Daoy (cell line): ENCODE results near the gene PLXDC1. TPM values are rescaled to one million over a fixed set of nuclear protein-coding genes. Genes with fewer than 3 reads are reported as not detected.

ENCODE experiments used
- DNase-seq: peaks from one replicate; pipeline ENCODE4 v3.0.0-alpha.2; 2015; ENCODE audit warnings: low read depth
- total RNA-seq: library from RNA; depleted of rRNA; stranded (reverse); fragments of >200 nt; shearing (Covaris generic); gene quantifications from 2 replicates; pipeline ENCODE4 v1.2.3, GENCODE V29; 2014

PLXDC1 gene
- total RNA-seq, 1 experiment from 2014 or later, result 0.11 TPM

DNA sequence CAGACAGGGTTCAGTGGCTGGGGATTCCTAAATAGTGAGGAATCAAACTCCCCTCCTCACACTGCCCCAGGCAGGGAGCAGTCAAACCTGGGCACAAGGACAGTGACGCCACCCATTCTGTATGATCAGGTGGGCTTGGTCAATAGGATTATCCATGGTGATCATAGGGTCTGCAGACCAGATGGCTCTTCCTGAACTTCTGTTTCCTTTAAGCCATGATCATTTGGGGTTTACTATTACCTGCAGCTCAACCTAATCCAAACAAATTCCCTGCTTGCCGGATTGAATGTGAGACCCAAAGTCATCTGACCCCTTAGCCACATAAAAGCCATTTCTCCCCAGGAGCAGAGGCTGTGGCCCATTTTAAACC is 54.3 kb downstream of the PLXDC1 start:
- DNase-seq, result no peak

DNA sequence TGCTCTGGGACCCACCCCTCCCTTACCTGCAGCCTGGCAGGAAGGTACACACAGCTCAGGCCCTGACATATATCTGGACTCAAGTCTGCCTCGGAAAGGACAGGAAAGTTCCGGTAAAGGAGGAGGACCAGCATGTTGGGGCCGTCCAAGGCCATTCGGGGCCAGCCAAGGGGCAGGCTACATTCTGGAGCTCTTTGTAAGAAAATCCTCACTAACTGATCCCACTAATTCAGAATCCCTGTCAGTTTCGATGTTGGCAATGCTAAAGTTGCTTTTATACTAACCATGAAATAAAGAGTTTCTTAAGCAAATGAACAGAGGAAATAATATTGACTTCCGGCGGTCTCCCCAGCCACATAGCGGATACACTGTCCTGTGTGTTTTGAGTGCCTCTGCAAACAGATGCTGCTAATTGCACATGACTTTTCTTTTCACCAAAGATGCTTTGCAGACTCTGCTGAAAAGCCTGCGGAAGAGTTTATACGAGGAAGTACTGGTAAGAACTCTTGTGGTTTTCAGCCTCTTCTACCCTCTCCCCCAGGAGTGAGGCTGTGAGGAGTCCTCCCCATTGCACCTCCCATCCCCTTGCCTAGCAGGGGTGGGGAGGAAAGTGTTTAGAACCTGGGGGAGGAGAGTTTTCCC is 54.8 kb downstream of the PLXDC1 start:
- no peak for DNase-seq

DNA sequence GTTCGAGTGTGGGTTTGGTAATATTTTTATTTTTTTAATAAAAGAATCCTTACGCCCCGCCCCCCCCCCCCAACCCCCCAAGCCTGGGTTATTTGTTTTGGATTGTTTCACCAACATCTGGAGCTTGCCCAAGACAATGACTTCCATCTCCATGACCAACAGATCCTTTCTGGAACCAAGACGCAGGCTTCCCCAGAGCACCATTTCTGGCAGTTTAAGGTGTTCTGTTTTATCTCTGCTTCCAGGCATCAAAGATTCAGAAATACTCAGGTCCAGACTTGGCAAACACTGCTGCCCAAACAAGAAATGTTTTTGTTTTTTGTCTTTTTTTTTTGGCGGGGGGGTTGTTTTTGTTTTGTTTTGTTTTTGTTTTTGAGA is 56.1 kb downstream of the PLXDC1 start:
- no peak for DNase-seq

GRCh38 chr17:39094607-39095308 is 56.7 kb downstream of the PLXDC1 start:
- DNase-seq, result no peak

DNA sequence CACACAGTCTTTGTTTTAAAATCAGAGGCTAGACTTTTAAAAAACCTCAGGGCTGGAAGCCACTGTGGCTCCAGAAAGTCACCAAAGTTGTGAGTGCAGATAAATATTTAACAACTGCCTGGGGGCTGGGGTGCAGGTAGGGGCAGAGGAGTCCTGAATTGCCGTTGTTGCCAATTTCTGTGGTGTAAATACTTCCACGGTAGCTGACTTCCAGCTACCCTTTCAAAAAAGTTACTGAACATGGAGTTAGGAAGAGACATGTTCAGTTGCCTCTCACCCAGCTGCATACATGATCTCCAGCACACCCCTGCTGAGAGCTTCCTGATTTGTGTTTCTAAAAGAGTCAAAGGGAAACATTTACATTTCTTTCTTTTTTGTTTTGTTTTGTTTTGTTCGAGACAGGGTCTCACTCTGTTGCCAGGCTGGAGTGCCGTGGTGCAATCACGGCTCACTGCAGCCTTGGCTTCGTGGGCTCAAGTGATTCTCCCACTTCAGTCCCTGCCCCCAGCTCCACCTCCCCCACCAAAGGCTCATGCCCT is 58.7 kb downstream of the PLXDC1 start:
- DNase-seq, result no peak

DNA sequence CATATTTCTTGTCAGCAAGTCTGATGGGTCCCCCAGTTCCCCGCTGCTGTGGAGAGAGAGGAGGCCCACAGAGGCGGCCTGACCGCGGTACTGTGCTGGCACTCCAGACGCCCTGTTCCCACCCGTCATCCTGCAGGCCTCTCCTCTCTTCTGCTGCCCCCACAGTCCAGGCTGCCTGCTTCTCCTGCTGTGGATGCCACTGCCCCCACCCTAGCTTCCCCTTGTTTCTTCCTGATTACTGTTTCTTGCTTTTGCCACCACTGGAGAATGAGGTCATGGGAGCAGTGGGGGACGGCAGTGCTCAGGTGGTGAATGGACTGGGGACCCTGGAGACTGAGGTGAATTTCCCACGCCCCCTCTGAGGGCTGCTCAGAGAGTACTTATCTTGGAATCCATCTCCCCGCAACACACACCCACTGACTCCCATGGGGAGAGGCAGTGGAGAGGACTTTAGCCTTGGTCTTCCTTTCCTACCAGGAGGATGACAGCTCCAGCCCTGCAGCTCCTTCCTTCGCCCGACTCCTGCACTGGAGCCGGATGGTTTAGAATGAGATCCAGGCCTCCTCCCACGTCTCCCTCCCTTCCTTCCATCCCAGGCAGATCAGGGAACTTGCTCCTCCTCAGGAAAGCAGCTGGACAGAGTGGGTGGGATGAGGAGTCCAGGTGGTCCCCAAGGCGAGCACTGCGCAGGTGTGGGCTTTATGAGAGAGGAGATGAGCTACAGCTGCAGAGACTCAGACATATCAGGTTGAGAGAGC is 60.4 kb downstream of the PLXDC1 start:
- no peak for DNase-seq

- no peak for DNase-seq
Measured at GRCh38 chr17:39090400-39090799, 61.0 kb downstream of the PLXDC1 start.

DNA sequence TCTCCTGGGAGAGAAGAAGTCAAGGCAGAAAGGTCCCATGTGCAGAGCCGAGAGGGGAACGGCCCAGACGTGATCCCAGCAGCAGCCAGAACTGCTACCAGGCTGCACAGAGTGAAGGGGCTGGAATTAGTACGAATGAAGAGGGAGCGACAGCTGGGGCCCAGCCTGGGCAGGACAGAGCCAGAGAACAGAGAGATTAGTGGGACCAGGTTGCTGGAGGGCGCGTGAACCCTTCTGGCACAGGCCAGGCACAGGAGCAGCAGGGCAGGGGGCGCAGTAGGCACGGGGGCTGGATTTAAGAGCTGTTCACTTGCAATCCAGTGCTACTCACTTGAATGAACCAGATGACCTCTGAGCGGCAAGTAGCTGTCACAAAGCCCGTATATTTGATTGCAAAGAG is 66.9 kb downstream of the PLXDC1 start:
- no peak for DNase-seq

DNA sequence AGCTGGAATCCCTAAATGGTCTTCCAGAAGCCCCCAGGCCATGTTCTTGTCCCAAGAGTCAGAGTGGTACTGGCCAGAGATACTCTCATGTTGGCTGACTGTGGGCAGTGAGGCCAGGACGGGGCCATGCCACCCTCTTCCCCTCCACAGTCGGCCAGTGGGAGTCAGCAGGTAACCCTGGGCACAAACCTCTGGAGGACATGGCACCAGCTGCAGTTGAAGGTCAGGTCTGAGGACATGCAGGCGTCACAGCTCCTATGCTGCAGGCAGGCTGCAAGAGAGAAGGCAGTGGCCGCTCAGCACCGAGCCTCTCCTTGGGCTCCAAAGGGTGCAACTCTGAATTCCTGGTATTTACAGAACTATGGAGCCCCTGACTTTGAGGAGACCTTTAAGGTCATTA is 68.2 kb downstream of the PLXDC1 start:
- DNase-seq, result no peak

DNA sequence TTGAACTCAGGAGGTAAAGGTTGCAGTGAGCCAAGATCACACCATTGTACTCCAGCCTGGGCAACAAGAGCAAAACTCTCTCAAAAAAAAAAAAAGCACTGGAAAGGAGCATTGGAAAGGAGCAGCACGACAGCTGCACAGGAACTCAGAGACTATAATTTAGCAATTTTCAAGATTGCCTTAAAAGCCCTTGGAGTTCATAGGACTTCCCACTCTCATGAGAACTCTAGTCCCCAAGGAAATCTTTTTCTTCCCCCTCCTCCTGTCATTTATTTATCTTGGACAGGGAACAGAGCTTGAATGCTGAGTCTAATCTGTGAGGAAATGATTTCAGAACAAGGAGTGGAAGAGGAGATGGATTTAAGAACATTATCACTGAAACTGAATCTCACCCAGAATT is 69.0 kb downstream of the PLXDC1 start:
- DNase-seq, result peak; percentile 16

DNA sequence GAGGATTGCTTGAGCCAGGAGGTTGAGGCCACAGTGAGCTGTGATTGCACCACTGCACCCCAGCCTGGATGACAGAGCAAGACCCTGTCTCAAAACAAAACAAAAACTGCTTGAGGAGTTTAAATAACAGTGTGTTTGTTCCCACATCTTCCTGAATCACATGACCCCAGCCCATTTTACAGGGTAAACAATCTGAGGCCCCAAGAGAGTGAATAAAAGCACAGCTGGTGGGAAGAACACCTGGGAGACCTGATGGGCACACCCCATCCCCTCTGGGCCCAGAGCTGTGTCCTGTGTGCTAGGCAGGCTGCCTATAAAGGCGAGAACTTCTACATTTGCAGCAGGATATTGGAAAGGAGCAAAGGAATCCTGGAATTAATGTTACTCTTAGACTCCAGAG is 69.6 kb downstream of the PLXDC1 start:
- DNase-seq, result no peak

GRCh38 chr17:39080421-39081078 is 70.9 kb downstream of the PLXDC1 start:
- DNase-seq, result peak; percentile 33

- DNase-seq, result no peak
Measured at GRCh38 chr17:39079836-39080235, 71.6 kb downstream of the PLXDC1 start.

- no peak for DNase-seq
Measured at GRCh38 chr17:39077866-39078265, 73.6 kb downstream of the PLXDC1 start.

DNA sequence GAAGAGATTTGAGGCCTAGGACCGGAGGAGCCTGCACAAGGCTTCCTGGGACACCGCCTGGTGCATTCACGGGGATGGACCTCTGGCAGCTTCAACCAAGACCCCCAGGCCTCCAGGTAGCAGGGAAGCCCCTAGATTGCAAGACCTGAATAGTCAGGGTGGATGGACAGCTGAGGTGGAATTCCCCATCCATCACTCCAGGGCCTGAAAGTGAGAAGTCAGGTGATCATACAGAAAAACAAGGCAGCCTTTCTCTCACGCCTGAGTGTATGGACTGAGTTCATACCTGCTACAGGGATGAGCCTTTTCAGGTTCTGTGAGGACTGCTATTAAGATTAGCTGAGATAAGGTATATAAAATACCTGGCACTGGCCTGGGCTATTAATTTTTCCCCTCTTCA is 74.2 kb downstream of the PLXDC1 start:
- no peak for DNase-seq

DNA sequence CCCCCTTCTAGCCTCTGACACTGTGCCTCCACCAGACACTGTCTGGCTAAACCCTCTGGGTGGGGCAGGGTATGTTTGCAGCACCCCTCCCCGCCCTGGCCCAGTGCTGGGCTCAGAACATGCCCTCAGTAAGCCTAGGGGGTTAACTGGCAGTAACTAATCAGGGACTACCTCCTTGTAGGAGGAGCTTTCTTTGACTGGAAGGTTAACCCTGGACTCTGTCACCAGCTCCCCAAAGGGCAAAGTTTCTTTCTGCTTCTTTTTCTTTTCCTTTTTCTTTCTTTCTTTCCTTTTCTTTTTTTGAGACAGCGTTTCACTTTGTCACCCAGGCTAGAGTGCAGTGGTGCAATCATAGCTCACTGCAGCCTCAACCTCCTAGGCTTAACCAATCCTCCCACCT is 76.8 kb downstream of the PLXDC1 start:
- DNase-seq, result no peak

DNA sequence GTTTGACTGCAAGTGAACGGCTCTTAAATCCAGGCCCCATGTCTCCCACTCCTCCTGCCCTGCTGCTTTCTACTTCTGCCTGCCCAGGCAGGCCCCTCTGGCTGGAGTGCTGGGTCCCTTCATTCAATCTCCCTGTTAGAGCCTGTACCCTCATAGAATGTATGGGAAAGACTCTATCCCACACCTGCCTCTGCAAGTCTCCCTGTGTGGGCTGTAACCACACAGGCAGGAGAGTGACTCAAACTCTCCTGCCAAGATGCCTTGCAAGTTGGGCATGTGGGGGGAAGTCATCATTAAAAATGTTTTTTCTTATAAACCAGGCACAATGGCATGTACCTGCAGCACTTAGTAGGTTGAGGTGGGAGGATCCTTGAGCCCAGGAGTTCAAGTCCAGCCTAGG is 77.5 kb downstream of the PLXDC1 start:
- DNase-seq, result no peak

DNA sequence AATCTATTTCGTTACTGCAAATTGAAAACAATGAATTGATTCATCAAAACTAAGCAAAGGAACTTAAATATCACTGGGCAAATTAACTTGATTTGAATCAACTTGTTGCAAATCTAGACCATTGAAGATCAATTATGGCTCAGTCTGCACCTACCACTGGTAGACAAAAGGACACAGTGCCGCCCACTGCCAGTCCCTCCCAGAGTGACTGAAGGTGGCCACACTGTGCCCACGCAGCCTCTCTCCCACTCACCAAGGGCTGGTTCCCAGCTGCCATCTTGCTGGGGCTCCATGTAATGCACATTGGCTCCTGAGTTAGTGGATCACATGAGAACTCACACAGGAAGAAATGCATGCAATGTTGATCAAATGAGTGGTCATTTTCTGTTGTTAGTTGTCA is 78.1 kb downstream of the PLXDC1 start:
- DNase-seq, result no peak

DNA sequence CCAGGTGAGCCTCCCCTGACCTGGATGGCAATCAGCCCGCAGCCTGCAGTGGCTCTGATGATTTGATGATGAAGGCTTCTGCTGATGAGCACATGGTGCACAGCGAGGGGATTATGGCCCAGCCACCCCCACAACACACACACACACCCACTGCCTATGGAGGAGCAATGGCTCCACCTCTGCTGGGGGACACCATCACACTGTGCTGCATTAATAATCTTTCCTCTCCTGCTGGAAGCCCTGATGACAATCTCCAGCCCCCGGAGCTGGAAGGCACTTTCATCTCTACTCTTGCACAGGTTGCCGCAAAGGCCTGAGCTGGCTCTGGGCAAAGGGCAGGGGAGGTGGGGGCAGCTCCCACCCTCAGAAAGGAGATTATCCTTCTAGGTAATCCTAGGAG is 79.9 kb downstream of the PLXDC1 start:
- no peak for DNase-seq

DNA sequence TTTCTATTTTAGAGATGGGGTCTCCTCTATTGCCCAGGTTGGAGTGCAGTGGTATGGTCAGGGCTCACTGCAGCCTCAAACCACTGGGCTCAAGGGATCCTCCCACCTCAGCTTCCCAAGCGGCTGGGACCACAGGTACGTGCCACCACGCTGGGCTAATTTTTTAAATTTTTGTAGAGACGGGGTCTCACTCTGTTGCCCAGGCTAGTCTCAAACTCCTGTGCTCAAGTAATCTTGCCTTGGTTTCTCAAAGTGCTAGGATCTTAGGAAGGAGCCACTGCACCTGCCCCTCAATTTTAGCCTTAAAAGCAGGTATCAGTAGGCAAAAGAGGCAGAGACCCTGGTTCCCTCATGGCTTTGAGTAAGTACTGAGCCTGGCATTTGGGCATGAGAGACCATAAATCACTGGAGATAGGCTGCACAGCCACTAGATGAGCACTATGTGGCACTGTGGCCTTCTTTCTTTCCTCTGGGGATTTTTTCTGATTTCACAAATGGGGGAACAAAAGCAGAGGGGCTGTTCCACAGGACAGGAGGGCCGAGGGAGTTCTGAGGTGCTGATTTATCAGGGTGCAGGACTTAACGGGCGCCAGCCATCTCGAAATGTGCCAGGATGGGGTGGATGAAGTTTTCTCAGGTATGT is 82.2 kb downstream of the PLXDC1 start:
- DNase-seq, result peak; percentile 25

- DNase-seq, result no peak
Measured at GRCh38 chr17:39064819-39065218, 86.6 kb downstream of the PLXDC1 start.

DNA sequence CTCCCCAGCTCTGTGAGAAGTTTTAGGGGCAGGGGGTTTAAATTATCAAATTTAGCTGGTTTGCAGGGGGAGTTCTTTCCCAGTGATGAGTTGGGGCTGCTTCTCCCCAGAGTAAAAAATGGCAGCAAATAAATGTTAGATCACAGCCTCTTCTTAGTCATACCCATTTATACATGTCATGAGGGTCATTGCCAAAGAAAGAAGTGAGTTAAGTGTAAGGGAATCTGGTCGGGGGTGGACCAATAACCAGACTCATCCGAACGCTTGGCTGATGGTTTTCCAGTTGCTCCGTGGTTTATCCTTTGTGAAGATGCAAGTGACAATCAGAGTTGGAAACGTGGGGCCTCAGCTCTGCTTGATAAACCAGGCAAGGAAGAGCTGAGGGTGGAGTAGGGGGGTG is 87.1 kb downstream of the PLXDC1 start:
- DNase-seq, result peak; percentile 25
